ENCODE data around the gene MESP2.

Gene MESP2

DNA sequence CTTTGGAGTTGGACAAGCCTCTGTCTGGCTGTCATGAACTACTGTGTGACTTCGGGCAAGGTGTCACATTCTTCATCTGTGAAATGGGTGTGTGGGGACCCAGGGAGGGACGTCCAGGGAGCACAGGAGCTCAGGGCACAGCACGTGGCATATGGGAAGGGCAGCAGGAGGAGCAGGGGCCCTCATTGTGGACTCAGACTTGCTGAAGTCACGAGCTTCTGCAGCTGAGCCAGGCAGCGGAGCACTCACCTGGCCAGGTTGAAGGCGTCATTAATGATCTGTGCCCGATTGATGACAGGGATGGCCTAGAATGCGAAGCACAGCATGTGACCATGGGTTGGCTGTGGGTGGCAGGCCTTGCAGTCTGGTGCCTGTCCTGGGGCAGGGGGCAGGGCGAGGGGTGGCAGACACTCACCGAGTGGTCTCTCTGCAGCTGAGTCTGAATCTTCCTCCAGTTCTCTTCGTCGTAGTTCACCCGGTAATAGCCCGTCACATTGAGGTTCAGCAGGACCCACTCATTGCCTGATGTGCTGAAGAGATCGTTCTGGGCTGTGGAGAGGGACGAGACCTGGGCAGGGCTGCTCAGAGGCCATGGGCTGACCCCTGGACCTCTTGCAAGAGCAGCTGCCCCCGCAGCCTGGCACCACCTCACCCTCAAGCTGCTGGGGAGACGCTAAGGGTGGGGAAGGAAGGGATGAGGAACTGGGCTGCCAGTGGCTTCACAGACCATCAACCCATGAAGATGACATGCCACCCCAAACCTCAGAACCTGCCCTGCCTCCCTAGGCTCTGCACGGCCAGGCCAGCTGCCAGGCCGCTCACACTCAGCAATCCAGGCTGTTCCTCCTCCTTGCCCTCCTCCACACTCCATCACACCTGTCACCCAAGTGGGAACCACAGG is 23.1 kb downstream of the MESP2 start:
- no peak for DNase-seq (ENCODE audit: low read depth in 2 of 2)

DNA sequence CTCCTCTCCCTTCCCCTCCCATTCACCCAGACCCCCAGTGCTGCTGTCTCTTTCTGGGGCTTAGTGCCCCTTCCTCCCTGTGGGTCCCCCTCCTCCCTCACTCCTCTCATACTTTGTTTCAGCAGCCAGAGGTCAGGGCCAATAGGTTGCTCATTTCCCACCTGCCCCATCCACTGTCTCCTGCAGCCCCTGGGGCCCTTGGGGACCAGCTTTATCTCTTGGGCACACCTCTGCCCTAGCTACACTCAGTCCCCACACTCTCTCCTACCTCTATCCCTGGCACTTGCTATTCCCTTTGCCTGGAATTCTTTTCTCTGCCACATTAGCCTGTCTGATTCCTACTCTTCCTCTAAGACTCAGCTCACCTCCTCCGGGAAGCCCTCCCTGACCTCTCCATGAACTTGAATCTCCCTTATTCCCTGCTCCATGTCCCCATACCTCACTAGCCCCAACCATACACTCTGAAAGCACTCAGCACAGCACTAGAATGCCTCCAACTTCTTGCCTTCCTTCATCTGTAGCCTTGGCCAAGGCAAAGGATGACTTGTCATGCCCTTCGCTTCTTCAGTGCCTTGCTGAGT is 23.9 kb downstream of the MESP2 start:
- DNase-seq (ENCODE audit: low read depth in 2 of 2): no peak

DNA sequence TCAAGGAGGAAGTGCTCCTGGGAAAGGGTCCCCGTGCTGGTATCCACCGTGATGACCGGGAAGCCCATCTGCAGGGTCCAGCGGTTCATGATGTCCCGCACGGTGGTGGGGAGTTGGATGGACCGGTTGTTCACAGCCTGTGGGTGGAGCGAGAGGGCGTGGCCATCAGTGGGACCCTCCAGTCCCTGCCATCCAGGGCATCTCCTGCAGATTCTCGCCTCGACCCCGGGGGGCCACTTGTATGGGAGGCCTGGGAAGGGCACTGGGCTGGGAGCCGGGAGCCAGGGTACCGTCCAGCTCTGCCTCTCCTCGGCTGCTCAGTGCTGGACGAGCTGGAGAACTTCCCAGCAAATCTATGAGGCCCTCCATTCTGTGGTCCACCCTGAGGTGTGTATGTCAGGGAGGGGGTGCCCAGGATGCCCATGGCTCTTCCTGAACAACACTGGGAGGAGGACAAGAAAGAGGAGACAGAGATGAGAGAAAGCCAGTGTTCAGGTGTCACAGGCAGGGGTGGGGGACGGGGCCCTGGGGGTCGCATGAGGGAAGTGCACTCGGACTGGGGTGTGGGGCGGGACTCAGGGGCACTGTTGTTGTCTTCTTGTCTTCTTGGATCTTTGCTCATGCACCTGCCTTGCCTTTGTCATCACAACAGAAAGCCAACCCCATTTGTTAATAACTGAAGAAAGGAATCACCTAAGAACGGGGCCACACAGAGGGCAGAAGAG is 25.5 kb downstream of the MESP2 start:
- DNase-seq (ENCODE audit: low read depth in 2 of 2): no peak

- no peak for DNase-seq (ENCODE audit: low read depth in 2 of 2)
These were observed 26.2 kb downstream of the MESP2 start for GRCh38 chr15:89802231-89802928.

DNA sequence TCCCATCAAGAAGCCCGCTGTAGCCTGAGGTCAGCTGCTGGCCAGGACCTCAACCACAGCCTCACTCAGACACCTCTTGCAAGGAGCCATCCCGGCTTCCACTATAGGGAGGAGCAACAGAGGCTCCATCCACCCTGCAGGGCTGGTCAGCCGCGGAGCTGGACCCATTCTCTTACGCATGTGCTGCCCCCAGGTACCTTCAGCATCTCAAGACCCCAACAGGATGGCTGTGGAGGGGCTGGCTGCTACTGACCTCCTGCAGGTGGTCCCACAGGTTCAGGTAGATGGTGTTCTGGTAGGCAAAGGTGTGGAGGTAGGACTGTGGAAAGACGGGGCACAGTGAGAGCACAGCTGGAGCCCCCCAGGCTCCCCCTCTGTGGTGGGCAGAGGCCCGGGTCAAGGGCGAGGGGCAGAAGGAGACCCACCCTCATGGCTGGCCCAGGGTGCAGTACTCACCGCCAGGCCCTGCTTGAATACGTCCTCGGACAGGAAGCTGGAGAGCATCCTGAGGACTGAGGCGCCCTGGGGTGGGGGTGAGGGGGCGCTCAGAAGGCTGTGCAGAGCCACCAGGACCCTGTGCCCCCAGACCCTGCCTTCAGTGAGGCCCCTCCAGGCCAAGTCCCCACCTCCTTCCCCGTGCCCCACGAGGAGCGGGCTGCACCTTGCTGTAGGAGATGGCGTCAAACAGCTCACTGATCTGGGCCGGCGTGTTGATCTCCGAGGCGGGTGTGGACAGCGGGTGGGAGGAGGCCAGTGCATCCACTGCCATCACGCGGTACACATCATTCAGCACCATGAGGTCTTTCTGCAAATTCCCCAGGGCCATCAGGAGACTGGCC is 27.1 kb downstream of the MESP2 start:
- no peak for DNase-seq (ENCODE audit: low read depth in 2 of 2)

GRCh38 chr15:89803941-89804800 is 28.0 kb downstream of the MESP2 start:
- DNase-seq (ENCODE audit: low read depth in 2 of 2): no peak

DNA sequence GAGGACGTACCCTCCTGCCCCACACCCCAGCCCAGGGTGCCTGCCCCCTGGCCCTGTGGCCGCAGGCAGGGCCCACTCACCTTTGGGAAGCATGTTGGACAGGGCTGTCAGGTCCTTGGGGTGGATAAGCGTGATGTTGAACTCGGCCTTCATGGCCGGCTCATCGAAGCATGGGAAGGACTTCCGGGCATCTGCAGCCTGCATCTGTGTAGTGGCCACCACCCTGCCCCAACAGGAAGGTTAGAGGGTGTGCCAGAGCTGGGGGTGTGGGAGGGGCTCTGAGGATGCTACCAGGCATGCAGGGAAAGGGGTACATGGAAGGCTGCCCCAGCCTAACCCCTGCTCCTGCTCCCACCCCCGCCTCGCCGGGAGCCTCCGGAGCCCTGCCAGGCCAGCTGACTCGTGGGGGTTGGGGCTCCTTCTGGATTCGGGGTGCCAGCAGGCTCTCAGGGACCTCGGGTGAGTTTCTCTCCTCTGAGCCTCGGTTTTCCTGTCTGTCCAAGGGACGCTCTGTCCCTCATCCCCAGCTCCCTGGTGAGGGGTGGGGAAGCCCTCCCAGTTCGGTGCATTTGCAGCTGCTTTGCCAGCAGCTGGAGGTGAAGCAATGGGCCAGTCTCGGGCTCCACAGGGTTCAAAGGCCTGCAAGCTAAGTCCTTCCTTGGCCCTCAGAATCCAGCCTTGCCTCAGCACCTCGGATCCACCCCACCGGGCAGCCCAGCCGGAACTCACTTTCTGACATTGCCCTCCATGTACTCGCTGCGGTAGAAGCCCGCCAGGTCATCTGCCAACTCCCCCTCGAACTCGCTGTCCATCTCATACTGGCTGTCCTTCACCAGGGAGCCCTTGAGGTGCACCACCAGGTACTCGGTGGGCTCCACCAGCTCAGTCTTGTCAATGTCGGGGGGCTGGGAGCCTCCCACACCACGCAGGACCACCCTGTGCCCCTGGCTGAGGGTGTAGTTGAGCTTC is 29.4 kb downstream of the MESP2 start:
- no peak for DNase-seq (ENCODE audit: low read depth in 2 of 2)

DNA sequence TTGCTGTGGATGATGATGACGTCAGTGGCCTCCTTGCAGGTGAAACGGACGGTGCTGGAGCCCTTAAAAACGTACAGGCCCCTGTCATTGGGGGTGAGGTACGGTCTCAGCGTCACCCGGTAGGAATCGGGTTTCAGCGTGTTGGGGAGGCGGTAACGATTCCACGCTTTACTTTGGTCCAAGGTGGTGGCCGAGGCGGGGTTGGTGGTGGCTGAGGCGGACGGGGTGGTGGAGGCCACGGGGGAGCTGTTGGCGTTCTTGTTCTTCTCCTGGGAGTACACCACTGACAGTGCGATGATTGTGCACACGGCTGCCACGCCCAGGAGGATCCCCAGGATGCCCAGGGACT is 30.1 kb downstream of the MESP2 start:
- no peak for DNase-seq (ENCODE audit: low read depth in 2 of 2)

DNA sequence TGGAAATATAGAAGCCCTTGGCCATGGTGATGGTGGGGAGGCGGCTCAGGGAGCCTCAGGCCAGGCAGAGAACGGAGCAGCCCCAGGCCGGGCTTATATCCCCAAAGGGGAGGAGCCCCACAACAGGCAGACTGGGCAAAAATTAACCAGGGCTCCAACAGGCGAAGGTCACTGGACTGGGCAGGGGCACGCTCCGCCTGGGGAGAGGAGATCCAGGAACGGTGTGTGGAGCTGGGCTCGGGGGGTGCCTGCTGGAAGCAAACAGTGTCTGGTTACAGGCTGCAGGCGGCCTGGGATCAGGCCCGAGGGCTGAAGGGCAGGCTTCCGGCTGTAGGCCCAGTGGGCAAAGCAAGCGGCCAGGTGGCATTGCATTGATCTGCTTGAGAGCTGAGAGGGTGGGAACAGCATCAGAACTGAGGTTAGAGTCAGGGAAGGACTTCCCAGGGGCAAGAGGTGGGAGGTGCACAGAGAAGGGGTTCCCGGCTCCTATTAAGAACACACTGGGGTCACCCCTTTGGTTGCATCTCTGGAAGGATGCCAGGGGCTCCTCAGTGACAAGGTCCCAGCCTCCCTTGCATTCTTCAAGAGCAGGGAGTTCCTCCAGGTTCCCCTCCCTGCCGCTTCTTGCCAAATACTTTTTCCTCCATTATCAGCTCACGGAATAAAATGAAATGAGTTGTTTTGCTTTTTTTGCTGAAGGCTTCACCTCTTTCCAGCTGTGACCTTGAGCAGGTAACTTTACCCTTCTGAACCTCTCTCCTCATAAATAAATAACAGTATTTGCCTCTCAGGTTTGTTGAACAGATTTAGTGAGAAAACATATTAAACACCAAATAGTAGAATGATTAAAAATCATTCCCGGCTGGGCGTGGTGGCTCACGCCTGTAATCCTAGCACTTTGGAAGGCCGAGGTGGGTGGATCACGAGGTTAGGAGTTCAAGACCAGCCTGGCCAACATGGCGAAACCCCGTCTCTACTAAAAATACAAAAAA is 30.7 kb downstream of the MESP2 start:
- no peak for DNase-seq (ENCODE audit: low read depth in 2 of 2)

DNA sequence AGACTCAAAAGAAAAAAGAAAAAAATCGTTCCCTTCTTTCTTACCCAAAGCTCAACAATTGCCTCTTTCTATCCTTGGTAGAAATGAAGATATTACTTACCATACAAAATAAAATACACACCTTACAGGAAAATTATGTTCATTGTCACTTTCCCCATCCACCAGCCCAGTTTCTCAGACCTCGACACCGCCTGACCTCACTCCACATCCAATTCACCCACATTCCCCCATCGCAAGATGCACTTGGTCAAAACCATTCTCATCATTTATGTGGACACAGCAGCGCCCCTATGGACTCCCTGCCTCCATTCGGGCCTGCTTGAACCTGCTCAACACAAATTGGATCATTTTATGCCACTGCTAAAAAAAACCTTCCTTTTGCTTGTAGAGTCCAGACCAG is 31.6 kb downstream of the MESP2 start:
- no peak for DNase-seq (ENCODE audit: low read depth in 2 of 2)

GRCh38 chr15:89808160-89808870 is 32.2 kb downstream of the MESP2 start:
- DNase-seq (ENCODE audit: low read depth in 2 of 2): no peak

DNA sequence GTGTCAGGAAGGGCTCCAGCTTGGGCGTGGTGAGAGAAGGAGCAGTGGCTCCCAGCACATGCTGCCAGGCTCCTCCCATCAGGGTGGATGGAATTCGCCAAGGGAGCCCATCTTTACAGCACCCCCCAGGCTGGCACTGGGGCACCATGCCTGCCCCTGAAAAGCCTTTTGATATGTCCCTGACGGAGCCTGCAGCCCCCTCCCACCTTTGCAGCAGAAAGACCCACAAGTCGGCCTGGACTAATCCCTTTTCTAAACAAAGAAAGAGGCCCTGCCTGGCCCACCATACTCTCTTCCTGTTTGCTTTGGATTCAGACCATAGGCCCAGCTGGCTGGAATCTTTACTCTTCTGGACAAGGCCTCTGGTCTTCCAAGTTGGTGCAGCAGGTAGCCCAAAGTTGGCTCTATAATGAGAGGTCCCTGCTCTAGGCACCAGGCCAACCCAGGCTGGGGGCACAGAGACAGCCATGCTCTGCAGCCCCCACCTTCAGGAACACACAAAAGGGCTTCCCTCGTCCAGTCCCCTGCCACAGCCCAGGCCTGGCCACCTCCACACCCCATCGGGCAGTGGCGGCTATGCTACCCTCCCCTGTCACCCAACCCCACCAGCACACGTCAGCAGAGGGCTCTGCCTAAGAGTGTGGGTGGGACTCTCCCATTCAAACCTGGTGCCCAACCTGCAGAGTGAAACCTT is 33.1 kb downstream of the MESP2 start:
- no peak for DNase-seq (ENCODE audit: low read depth in 2 of 2)

DNA sequence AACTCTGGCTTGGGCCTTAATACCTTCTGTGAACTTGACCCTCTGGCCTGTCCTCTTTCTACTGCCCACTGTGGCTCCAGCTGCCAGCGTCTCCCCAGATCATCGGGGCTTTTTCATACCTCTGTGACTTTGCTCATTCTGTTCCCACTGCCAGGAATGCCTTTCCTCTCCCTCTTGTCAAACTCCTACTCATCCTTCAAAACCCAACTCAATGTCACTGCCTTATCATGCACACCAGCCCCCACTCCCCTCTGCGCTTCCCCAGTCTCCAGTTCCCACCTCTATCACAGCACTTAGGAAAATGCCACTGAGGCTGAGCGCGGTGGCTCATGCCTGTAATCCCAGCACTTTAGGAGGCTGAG is 33.6 kb downstream of the MESP2 start:
- no peak for DNase-seq (ENCODE audit: low read depth in 2 of 2)

- DNase-seq (ENCODE audit: low read depth in 2 of 2): no peak
These were observed 34.7 kb downstream of the MESP2 start for GRCh38 chr15:89810837-89811236.

GRCh38 chr15:89812011-89812846 is 36.1 kb downstream of the MESP2 start:
- no peak for DNase-seq (ENCODE audit: low read depth in 2 of 2)

- no peak for DNase-seq (ENCODE audit: low read depth in 2 of 2)
These were observed 36.8 kb downstream of the MESP2 start for GRCh38 chr15:89812847-89813320.

Measured in stimulated activated CD4-positive, alpha-beta T cell treated with anti-CD3 and anti-CD28 coated beads, Interleukin-4, amount 100 ng/mL, for 48 hours (primary cell).